Thymus (tissue), 11 donors: ENCODE data around the gene ST6GALNAC6. TPM values are rescaled to one million over a fixed set of nuclear protein-coding genes. Genes with fewer than 3 reads are reported as not detected.

ENCODE experiments used
- DNase-seq, 9 donors: peaks; one replicate each; pipeline ENCODE4 v3.0.0-alpha.2; 2013; ENCODE audit warnings: low spot score in 9 of 9, low read depth in 6 of 9, missing footprints in 1 of 9
- H3K27ac ChIP-seq, 2 donors: one replicate each; pipeline ENCODE4 v1.5.1; 2013; ENCODE audit warnings: control low read depth in 1 of 2, low read depth in 1 of 2, low read length in 1 of 2, mild to moderate bottlenecking in 1 of 2, moderate library complexity in 1 of 2
- H3K27me3 ChIP-seq, 2 donors: one replicate each; pipeline ENCODE4 v1.5.1; 2013; ENCODE audit warnings: low read length in 1 of 2; ENCODE audit not compliant: control insufficient read depth in 2 of 2, insufficient read depth in 1 of 2
- H3K36me3 ChIP-seq, 2 donors: one replicate each; pipeline ENCODE4 v1.5.1; 2013; ENCODE audit warnings: low read length in 1 of 2, mild to moderate bottlenecking in 1 of 2, moderate library complexity in 1 of 2; ENCODE audit not compliant: control insufficient read depth in 2 of 2, insufficient read depth in 2 of 2
- H3K4me1 ChIP-seq, 2 donors: one replicate each; pipeline ENCODE4 v1.5.1; 2013; ENCODE audit warnings: low read length in 2 of 2; ENCODE audit not compliant: control insufficient read depth in 2 of 2, insufficient read depth in 2 of 2
- H3K4me3 ChIP-seq, 2 donors: one replicate each; pipeline ENCODE4 v1.5.1; 2013; ENCODE audit warnings: low read length in 2 of 2, control low read depth in 1 of 2, mild to moderate bottlenecking in 1 of 2
- H3K9me3 ChIP-seq, 2 donors: one replicate each; pipeline ENCODE4 v1.5.1; 2013; ENCODE audit warnings: low read length in 1 of 2, mild to moderate bottlenecking in 1 of 2; ENCODE audit not compliant: control insufficient read depth in 2 of 2, insufficient read depth in 1 of 2
- WGBS: extraction: QIAGEN DNeasy Blood & Tissue Kit; methylation state at CpG from one replicate; pipeline ENCODE4 v1.1.7; 2013; 5-methylcytosine and 5-hydroxymethylcytosine counted together
- polyA plus RNA-seq: library from polyadenylated mRNA; stranded (reverse); fragments of 200-250 nt; gene quantifications from one replicate; pipeline ENCODE4 v1.2.3, GENCODE V29; 2013
- total RNA-seq: library from RNA; stranded (reverse); fragments of 120-200 nt; gene quantifications from one replicate; pipeline ENCODE4 v1.2.4, GENCODE V29; 2013
- donor health status: healthy.

Gene ST6GALNAC6
- total and polyA plus RNA-seq, 2 donors: 16.2 to 42.8 TPM

DNA sequence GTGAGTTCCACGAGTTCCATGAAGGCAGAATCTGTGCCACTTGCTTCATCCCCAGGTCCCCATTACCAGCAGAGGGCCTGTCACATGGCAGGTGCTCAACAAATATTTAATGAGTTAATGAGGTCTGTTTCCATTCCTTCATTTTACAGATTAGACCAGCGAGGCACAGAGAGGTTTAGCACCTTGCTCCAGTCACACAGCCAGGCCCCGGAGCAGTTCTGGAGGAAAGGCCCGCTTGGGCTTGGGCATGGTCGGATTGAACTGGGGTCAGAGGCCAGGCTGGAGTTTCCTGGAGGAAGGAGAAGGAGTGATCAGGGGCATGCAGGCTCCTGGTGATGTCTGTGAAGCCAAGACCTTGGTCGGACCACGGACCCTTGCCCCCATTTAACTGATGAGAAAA lies 21.4 kb upstream of the ST6GALNAC6 start:
- Histone ChIP-seq H3K36me3 (no peaks in the 10 kb centered on the region), H3K9me3 (peaks cover 0 to 4% of the 10 kb centered on the region in 2 donors), H3K4me3 (no peak overlapping the region), H3K27me3 (peaks cover 9 to 40% of the 10 kb centered on the region in 2 donors), H3K27ac (no peak overlapping the region), H3K4me1 (peaks cover 21 to 39% of the 10 kb centered on the region in 2 donors)
- 96% methylated on average over 7 of the region's 7 CpGs for WGBS
- no peak for DNase-seq

DNA sequence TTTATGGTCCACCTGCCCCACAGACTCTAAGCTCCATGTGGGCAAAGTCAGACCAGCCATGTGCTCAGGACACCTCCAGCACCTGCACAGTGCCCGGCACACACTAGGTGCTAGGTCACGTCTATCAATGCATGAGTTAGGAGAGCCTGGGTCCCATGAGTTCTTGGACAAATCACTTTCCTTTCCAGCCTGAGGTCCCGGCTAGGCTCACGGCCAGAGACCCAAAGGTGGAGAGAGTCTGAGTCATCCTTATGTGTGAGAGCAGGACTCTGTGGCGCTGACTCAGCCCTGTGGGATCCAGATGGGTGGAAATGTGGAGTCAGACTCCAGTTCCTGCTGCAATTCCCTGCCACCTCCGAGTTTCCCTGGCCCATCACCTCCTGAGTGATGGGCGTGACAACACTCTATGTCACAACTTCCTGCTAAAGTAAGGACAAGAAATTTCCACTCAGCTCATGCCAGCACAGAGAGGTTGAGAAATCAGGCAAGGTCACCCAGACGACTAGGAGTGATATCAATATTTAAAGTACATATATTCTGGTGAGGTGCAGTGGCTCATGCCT lies 19.9 kb upstream of the ST6GALNAC6 start:
- H3K27me3 ChIP-seq: peaks cover 6 to 25% of the 10 kb centered on the region in 2 donors
- H3K36me3 ChIP-seq: peaks cover 0 to 9% of the 10 kb centered on the region in 2 donors
- H3K27ac ChIP-seq: no peak overlapping the region
- peaks cover 0 to 2% of the 10 kb centered on the region in 2 donors for H3K9me3 ChIP-seq
- DNase-seq: no peak
- no peak overlapping the region for H3K4me3 ChIP-seq
- peaks cover 29 to 53% of the 10 kb centered on the region in 2 donors for H3K4me1 ChIP-seq
- WGBS: 92% methylated on average over 8 of the region's 8 CpGs

DNA sequence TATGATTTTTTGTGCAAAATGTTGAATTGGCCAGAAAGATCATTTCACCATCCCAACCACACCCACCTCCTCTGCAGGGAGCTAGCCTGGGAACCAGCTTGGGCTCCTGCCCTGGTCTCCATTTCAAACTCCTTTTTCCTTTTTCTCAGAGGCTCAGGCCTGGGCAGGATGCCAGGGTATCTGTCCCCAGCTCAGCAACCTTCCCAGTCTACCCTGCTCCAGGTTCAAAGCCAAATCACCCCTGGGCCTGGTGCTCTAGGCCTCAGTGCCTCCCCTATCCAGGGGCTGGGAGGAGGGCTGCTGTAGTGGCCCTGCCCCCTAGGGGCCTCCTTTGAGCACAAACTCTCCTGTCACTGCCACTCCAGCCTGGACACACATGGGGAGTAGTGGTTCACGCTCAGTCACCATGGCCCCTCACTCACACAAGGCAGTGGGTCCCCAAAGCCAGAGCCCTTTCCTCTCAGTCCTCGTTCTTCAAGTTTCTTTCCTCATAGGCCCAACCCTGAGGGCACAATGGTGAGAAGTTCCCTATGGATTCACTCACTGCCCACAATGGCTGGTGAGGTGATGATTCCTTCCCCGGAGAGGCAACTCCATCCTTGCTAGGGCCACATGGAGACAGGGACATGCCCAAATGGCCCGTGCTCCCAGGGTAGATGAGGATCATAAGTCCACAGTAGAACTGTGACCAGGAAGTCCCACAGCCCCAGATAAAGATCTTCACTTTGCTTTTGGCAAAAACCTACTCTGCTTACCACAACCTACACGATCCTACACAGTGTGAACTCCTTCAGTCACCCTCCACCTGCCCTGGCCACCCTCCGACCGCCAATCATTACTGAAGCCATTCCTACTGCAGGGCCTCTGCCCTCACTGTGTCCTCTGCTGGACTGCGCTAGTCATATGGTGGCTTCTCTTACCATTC lies 19.0 kb upstream of the ST6GALNAC6 start:
- 84% methylated on average over 8 of the region's 8 CpGs for WGBS
- Histone ChIP-seq H3K4me3 (no peak overlapping the region), H3K27me3 (peaks cover 6 to 17% of the 10 kb centered on the region in 2 donors), H3K9me3 (peaks cover 0 to 3% of the 10 kb centered on the region in 2 donors), H3K36me3 (peaks cover 0 to 11% of the 10 kb centered on the region in 2 donors), H3K27ac (no peak overlapping the region), H3K4me1 (peaks cover 30 to 58% of the 10 kb centered on the region in 2 donors)
- no peak for DNase-seq

- H3K27ac ChIP-seq: peak overlapping the region; percentile 29 to 68
- peak in 1 of 9 donors; percentile 48 for DNase-seq
- 68% methylated on average over 6 of the region's 6 CpGs for WGBS
- H3K4me3 ChIP-seq: peak overlapping the region in 1 of 2 donors; percentile 76
- H3K9me3 ChIP-seq: peaks cover 0 to 3% of the 10 kb centered on the region in 2 donors
- H3K27me3 ChIP-seq: peaks cover 6 to 9% of the 10 kb centered on the region in 2 donors
- H3K4me1 ChIP-seq: peaks cover 30 to 64% of the 10 kb centered on the region in 2 donors
- peaks cover under 1 to 16% of the 10 kb centered on the region in 2 donors for H3K36me3 ChIP-seq
Observed at GRCh38 chr9:127917603-127918002, 18.2 kb upstream of the ST6GALNAC6 start.

GRCh38 chr9:127916720-127917581 lies 17.5 kb upstream of the ST6GALNAC6 start, which contains the start of gene ST6GALNAC4:
ST6GALNAC4 (minus strand) TSS chr9:127917041; CDS start chr9:127916419, 622 bp downstream.
- peak within 1 kb of the TSS; percentile 73 to 76 for H3K4me3 ChIP-seq
- 3% methylated on average over 71 of the region's 71 CpGs for WGBS
- H3K4me1 ChIP-seq: peaks cover 35 to 69% of the 10 kb centered on the region in 2 donors
- peak within 1 kb of the TSS; percentile 68 to 87 for H3K27ac ChIP-seq
- peaks cover 0 to 3% of the 10 kb centered on the region in 2 donors for H3K9me3 ChIP-seq
- peaks cover 3 to 4% of the 10 kb centered on the region in 2 donors for H3K27me3 ChIP-seq
- H3K36me3 ChIP-seq: peaks cover 7 to 23% of the 10 kb centered on the region in 2 donors
- peak in 6 of 9 donors; percentile 77 to 92 (median 88) for DNase-seq

DNA sequence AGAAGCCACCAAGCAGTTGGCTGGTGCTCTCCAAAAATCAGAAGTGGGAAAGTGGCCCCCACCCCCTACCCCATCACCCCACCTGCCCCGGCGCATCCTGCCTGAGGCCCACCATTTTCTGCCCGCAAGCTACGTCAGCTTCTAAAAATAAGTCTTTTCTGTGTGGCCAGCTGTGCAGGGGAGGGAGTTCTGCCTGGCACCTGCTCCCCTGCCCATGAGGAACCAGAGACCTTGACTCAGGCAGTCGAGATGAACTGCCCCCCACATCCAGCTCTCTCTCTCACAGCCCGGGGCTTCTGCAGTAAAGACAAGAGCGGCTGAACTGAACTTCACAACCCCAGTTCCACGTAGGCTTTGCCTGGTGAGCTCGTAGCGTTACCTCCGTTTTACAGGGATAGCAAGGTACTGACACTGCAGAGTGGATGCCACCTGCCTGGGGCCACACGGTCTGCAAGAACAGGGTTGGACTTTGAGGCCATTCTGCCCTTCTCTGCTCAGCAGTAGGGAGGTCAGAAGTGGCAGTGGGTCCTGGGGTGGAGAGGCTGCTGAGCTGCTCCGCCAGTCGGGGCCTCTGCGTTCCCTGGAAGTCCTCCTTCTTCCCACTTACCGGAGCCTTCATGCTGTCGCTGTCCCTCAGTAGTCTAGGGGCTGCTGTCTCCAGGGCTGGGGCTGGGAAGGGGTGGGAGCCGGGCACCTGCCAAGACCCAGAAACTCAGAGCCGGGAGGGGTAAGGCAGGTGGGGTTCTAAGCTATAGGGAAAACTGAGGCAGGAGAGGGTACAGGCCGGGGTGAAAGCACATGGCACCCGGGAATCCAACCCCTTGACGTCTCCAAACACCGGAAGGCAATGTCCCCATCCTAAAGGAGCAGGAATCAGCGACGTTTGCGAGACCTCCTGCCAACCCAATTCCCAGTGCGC lies 16.7 kb upstream of the ST6GALNAC6 start:
- Histone ChIP-seq H3K9me3 (peaks cover 0 to 3% of the 10 kb centered on the region in 2 donors), H3K4me3 (peak overlapping the region; percentile 73 to 76), H3K27ac (peak overlapping the region; percentile 48 to 87), H3K4me1 (peaks cover 31 to 70% of the 10 kb centered on the region in 2 donors), H3K36me3 (peaks cover 10 to 27% of the 10 kb centered on the region in 2 donors), H3K27me3 (no peaks in the 10 kb centered on the region)
- DNase-seq: peak in 5 of 9 donors; percentile 69 to 91 (median 83)
- WGBS: 10% methylated on average over 27 of the region's 27 CpGs

- DNase-seq: no peak
- H3K4me1 ChIP-seq: peaks cover 34 to 77% of the 10 kb centered on the region in 2 donors
- peak overlapping the region; percentile 0 to 87 for H3K27ac ChIP-seq
- 78% methylated on average over 5 of the region's 5 CpGs for WGBS
- peaks cover 0 to 3% of the 10 kb centered on the region in 2 donors for H3K9me3 ChIP-seq
- no peak overlapping the region for H3K4me3 ChIP-seq
- peaks cover 10 to 34% of the 10 kb centered on the region in 2 donors for H3K36me3 ChIP-seq
- H3K27me3 ChIP-seq: no peaks in the 10 kb centered on the region
Observed at GRCh38 chr9:127915325-127915752, 15.9 kb upstream of the ST6GALNAC6 start.

- H3K36me3 ChIP-seq: peaks cover 22 to 46% of the 10 kb centered on the region in 2 donors
- H3K9me3 ChIP-seq: peaks cover 0 to 3% of the 10 kb centered on the region in 2 donors
- H3K4me3 ChIP-seq: no peak overlapping the region
- 98% methylated on average over 11 of the region's 11 CpGs for WGBS
- no peak for DNase-seq
- peaks cover 34 to 77% of the 10 kb centered on the region in 2 donors for H3K4me1 ChIP-seq
- no peak overlapping the region for H3K27ac ChIP-seq
- no peaks in the 10 kb centered on the region for H3K27me3 ChIP-seq
Observed at GRCh38 chr9:127913682-127914081, 14.3 kb upstream of the ST6GALNAC6 start.
